ENCODE results near the gene IMPG2.

The IMPG2 gene

DNA sequence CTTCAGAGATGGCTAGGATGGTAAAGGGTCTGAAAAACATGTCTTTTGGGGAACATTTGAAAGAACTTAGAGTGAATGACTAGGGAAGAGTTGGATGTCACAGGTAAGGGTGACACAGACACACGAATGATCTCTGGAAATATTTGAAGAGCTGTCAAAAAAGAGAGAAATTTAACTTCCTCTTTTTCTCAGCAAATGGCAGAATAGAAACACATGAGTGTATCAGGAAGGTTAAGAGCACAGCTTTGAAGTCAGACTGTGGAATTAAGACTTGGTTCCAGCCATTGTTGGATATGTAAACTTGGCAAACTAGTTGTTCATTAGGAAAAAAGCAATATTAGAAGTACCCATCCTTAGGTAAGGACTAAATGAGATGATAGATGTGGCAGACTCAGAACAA is 117.7 kb downstream of the IMPG2 start:
- Histone ChIP-seq H3K27me3 (replicated peaks; ENCODE audit: insufficient read depth, low read length) (no peaks in the 10 kb centered on the region), H3F3A (ENCODE audit: insufficient read depth, low read length) (no peaks in the 10 kb centered on the region), H3K4me3 (ENCODE audit: low read length) (no peak overlapping the region), H3K9me3 (replicated peaks; ENCODE audit: insufficient read depth, low read length) (no peaks in the 10 kb centered on the region), H3K9me2 (replicated peaks; ENCODE audit: insufficient read depth, low read length) (no peaks in the 10 kb centered on the region), H3K9ac (ENCODE audit: low read length) (no peak overlapping the region), H3K27ac (ENCODE audit: low read length) (no peak overlapping the region), H2AFZ (ENCODE audit: low read length) (no peak overlapping the region), H3K36me3 (replicated peaks; ENCODE audit: insufficient read depth, low read length) (no peaks in the 10 kb centered on the region), H3K79me2 (ENCODE audit: low read length) (no peaks in the 10 kb centered on the region), H4K20me1 (ENCODE audit: insufficient read depth, low read length) (no peaks in the 10 kb centered on the region), H3K4me1 (ENCODE audit: low read length) (no peaks in the 10 kb centered on the region), H3K4me2 (ENCODE audit: low read depth, low read length) (no peak overlapping the region)
- DNase-seq = no peak
- TF ChIP-seq EZH2phosphoT487 (IDR thresholded peaks at IDR 0.05; ENCODE audit: low read length) = no peak

DNA sequence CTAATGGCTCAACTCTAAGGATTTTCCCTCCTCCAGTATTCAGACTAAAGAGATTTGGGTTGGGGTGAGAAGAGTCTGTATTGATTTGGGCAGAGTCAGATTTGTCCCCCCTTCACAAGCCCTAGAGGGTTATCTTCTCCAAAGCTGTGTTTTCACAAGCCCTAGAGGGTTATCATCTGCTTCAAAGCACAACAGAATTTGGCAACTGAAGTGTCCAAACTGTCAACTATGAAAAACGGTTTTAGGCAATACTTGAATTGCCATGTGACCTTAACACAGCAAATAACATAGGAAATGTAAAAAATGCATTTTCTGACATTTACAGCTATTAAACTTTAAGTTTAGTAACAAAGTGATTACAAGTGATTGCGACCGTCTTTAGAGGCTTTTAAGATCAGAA is 119.9 kb downstream of the IMPG2 start:
- Histone ChIP-seq H3K9me3 (replicated peaks; ENCODE audit: insufficient read depth, low read length) (no peaks in the 10 kb centered on the region), H3K4me3 (ENCODE audit: low read length) (no peak overlapping the region), H3K9me2 (replicated peaks; ENCODE audit: insufficient read depth, low read length) (no peaks in the 10 kb centered on the region), H3K9ac (ENCODE audit: low read length) (no peak overlapping the region), H3K4me1 (ENCODE audit: low read length) (no peaks in the 10 kb centered on the region), H3K79me2 (ENCODE audit: low read length) (no peaks in the 10 kb centered on the region), H3K36me3 (replicated peaks; ENCODE audit: insufficient read depth, low read length) (no peaks in the 10 kb centered on the region), H3K27ac (ENCODE audit: low read length) (no peak overlapping the region), H3K4me2 (ENCODE audit: low read depth, low read length) (no peak overlapping the region), H3F3A (ENCODE audit: insufficient read depth, low read length) (no peaks in the 10 kb centered on the region), H2AFZ (ENCODE audit: low read length) (no peak overlapping the region), H3K27me3 (replicated peaks; ENCODE audit: insufficient read depth, low read length) (no peaks in the 10 kb centered on the region), H4K20me1 (ENCODE audit: insufficient read depth, low read length) (no peaks in the 10 kb centered on the region)
- no peak for DNase-seq
- TF ChIP-seq, protein P1, sequence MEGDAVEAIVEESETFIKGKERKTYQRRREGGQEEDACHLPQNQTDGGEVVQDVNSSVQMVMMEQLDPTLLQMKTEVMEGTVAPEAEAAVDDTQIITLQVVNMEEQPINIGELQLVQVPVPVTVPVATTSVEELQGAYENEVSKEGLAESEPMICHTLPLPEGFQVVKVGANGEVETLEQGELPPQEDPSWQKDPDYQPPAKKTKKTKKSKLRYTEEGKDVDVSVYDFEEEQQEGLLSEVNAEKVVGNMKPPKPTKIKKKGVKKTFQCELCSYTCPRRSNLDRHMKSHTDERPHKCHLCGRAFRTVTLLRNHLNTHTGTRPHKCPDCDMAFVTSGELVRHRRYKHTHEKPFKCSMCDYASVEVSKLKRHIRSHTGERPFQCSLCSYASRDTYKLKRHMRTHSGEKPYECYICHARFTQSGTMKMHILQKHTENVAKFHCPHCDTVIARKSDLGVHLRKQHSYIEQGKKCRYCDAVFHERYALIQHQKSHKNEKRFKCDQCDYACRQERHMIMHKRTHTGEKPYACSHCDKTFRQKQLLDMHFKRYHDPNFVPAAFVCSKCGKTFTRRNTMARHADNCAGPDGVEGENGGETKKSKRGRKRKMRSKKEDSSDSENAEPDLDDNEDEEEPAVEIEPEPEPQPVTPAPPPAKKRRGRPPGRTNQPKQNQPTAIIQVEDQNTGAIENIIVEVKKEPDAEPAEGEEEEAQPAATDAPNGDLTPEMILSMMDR (IDR thresholded peaks at IDR 0.05; ENCODE audit: low read length) = no peak
- no peak for TF ChIP-seq EZH2 (optimal IDR thresholded peaks at IDR 0.05; ENCODE audit: low read depth, low read length)
- no peak for TF ChIP-seq EZH2phosphoT487 (IDR thresholded peaks at IDR 0.05; ENCODE audit: low read length)

DNA sequence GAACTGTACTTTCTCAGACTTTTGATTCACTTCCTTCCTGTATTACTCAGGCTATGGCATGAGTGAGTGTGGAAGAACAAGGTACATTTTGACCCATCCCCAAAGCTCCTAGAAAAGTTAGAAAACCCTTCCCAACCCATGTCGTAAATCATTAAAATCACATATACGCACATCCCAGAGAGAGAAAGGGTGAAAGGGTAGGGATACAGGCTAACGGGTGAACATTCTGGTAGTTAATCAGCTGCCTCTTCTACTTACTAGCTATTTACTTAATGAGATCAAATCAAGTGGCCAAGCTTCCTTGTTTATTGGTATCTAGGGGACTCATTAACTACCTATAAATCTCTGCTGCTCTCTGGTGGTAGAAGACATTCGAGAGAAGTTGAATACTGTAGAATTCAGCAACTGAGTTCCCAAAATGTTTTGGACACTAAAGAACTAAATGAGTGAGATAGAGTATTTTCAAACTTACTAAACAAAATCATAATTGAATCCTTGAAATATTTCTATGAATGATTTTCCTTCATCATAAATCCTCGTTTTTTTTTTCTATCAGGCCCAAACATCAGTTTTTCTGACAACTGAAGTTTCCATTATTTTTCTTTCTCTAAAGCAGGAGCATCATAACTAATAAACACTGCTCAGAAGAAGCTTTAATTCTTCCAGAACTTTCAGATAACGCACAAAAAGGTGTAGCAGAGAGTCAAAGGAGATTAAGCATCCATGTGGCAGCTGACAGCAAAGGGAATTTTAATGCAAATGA is 124.2 kb downstream of the IMPG2 start:
- H2AFZ ChIP-seq (ENCODE audit: low read length) = no peak overlapping the region
- H3K4me2 ChIP-seq (ENCODE audit: low read depth, low read length) = no peak overlapping the region
- H3K27ac ChIP-seq (ENCODE audit: low read length) = no peak overlapping the region
- no peaks in the 10 kb centered on the region for H3K27me3 ChIP-seq (replicated peaks; ENCODE audit: insufficient read depth, low read length)
- no peaks in the 10 kb centered on the region for H3K9me3 ChIP-seq (replicated peaks; ENCODE audit: insufficient read depth, low read length)
- DNase-seq = peak; percentile 73
- TF ChIP-seq EZH2phosphoT487 (IDR thresholded peaks at IDR 0.05; ENCODE audit: low read length) = no peak
- no peak for TF ChIP-seq EZH2 (optimal IDR thresholded peaks at IDR 0.05; ENCODE audit: low read depth, low read length)
- TF ChIP-seq, protein P1 (IDR thresholded peaks at IDR 0.05; ENCODE audit: low read length) = peak; percentile 71
- no peaks in the 10 kb centered on the region for H4K20me1 ChIP-seq (ENCODE audit: insufficient read depth, low read length)
- H3K4me3 ChIP-seq (ENCODE audit: low read length) = no peak overlapping the region
- H3K9ac ChIP-seq (ENCODE audit: low read length) = no peak overlapping the region
- no peaks in the 10 kb centered on the region for H3K9me2 ChIP-seq (replicated peaks; ENCODE audit: insufficient read depth, low read length)
- no peaks in the 10 kb centered on the region for H3K36me3 ChIP-seq (replicated peaks; ENCODE audit: insufficient read depth, low read length)
- no peaks in the 10 kb centered on the region for H3K79me2 ChIP-seq (ENCODE audit: low read length)
- H3K4me1 ChIP-seq (ENCODE audit: low read length) = no peaks in the 10 kb centered on the region
- no peaks in the 10 kb centered on the region for H3F3A ChIP-seq (ENCODE audit: insufficient read depth, low read length)

DNA sequence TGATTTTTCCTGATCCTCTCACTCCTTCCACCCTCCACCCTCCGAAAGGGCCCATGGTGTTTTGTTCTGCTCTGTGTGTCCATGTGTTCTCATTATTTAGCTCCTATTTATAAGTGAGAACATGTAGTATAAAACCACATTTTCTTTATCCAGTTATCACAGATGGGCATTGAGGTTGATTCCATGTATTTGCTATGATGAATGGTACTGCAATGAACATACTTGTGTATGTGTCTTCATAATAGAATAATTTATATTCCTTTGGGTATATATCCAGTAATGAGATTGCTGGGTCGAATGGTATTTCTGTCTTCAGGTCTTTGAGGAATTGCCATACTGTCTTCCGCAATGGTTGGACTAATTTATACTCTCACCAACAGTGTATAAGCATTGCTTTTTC is 126.0 kb downstream of the IMPG2 start:
- Histone ChIP-seq H3K9me3 (replicated peaks; ENCODE audit: insufficient read depth, low read length) (no peaks in the 10 kb centered on the region), H3K79me2 (ENCODE audit: low read length) (no peaks in the 10 kb centered on the region), H3K4me1 (ENCODE audit: low read length) (no peaks in the 10 kb centered on the region), H3K9me2 (replicated peaks; ENCODE audit: insufficient read depth, low read length) (no peaks in the 10 kb centered on the region), H3F3A (ENCODE audit: insufficient read depth, low read length) (no peaks in the 10 kb centered on the region), H3K27ac (ENCODE audit: low read length) (no peak overlapping the region), H4K20me1 (ENCODE audit: insufficient read depth, low read length) (no peaks in the 10 kb centered on the region), H3K9ac (ENCODE audit: low read length) (no peak overlapping the region), H3K27me3 (replicated peaks; ENCODE audit: insufficient read depth, low read length) (no peaks in the 10 kb centered on the region), H3K4me3 (ENCODE audit: low read length) (no peak overlapping the region), H3K36me3 (replicated peaks; ENCODE audit: insufficient read depth, low read length) (no peaks in the 10 kb centered on the region), H3K4me2 (ENCODE audit: low read depth, low read length) (no peak overlapping the region), H2AFZ (ENCODE audit: low read length) (no peak overlapping the region)
- no peak for DNase-seq
- TF ChIP-seq EZH2 (optimal IDR thresholded peaks at IDR 0.05; ENCODE audit: low read depth, low read length) = no peak
- TF ChIP-seq, protein P1 (IDR thresholded peaks at IDR 0.05; ENCODE audit: low read length) = no peak
- TF ChIP-seq EZH2phosphoT487 (IDR thresholded peaks at IDR 0.05; ENCODE audit: low read length) = no peak
